Sigmoid colon (tissue), 4 donors: Measurements from ENCODE around the gene UNC119.

Experiments used
- POLR2AphosphoS5 ChIP-seq, 4 donors: sonication (generic); formaldehyde crosslinking; IDR thresholded peaks; one replicate each; pipeline ENCODE4 v1.6.1; 2017; ENCODE audit warnings: antibody characterized with exemption in 4 of 4
- TF ChIP-seq, protein P1 (sequence below), 4 experiments: fragments of 450-650 bp in 3 of 4; fragments of 200-600 bp in 1 of 4; IDR thresholded peaks; one replicate each; pipeline ENCODE4 v1.5.1; 2016 to 2019; ENCODE audit warnings: antibody characterized with exemption in 4 of 4, mild to moderate bottlenecking in 3 of 4, moderate library complexity in 2 of 4

DNA sequence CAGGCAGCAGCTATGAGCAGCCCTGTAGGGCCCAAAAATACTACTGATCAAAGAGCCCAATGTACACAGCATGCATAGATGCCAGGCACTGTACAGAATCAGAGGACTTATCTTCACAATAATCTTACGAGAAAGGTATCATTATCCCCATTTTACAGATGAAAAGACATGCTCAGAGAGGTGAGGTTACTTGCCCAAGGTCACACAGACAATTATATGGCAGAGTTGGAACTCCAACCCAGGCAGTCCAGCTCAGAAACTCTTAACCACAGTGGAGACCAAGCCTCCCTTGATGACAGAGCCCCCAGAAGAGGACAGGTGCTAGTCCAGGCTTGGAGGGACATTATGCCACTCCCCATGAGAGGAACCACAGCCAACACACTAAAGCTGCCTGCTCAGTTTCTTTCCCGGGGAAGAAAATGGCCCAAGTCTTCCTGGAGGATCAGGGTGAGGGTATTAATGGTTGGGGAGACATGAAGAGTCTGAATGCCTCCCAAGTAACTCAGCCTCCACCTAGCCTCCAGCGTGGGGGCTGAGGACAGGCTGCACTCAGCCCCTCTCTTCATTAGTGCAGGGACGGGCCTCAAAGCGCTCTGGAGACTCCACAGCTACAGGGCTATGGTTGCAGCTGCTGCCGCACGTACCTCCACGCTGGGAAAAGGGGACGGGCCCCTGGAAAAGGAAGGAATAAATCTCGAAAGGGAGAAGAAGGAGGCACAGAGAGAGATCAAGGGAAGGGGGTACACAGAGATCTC is 826 bp downstream of the UNC119 start:
- TF ChIP-seq, protein P1, sequence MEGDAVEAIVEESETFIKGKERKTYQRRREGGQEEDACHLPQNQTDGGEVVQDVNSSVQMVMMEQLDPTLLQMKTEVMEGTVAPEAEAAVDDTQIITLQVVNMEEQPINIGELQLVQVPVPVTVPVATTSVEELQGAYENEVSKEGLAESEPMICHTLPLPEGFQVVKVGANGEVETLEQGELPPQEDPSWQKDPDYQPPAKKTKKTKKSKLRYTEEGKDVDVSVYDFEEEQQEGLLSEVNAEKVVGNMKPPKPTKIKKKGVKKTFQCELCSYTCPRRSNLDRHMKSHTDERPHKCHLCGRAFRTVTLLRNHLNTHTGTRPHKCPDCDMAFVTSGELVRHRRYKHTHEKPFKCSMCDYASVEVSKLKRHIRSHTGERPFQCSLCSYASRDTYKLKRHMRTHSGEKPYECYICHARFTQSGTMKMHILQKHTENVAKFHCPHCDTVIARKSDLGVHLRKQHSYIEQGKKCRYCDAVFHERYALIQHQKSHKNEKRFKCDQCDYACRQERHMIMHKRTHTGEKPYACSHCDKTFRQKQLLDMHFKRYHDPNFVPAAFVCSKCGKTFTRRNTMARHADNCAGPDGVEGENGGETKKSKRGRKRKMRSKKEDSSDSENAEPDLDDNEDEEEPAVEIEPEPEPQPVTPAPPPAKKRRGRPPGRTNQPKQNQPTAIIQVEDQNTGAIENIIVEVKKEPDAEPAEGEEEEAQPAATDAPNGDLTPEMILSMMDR (IDR thresholded peaks at IDR 0.05), result no peak
- no peak for TF ChIP-seq POLR2AphosphoS5 (IDR thresholded peaks at IDR 0.05)
